HEK293 (cell line): ENCODE measurements around the gene PPP3R2.

Experiments used
- CTCF ChIP-seq: fragments of 450-650 bp; formaldehyde crosslinking; IDR thresholded peaks from 2 replicates; pipeline ENCODE4 v1.5.1; 2016; ENCODE audit warnings: missing biosample characterization, missing genetic modification characterization
- HOXD13 ChIP-seq: sonication (generic); formaldehyde crosslinking; IDR thresholded peaks from 2 replicates; pipeline ENCODE4 v1.8.0; 2022; ENCODE audit warnings: missing genetic modification reagents, borderline replicate concordance
- KLF1 ChIP-seq: fragments of 450-650 bp; formaldehyde crosslinking; IDR thresholded peaks from 2 replicates; pipeline ENCODE4 v1.5.1; 2016; ENCODE audit warnings: missing biosample characterization, missing genetic modification characterization
- TCF7L2 ChIP-seq: IDR thresholded peaks from 2 replicates; pipeline ENCODE4 v1.6.1; 2011; ENCODE audit warnings: low read depth, mild to moderate bottlenecking, inconsistent platforms, low read length, moderate library complexity, borderline replicate concordance
- YY1 ChIP-seq: fragments of 450-650 bp; formaldehyde crosslinking; IDR thresholded peaks from 2 replicates; pipeline ENCODE4 v1.5.1; 2018; ENCODE audit warnings: missing biosample characterization, missing genetic modification characterization
- ZBTB21 ChIP-seq: fragments of 450-650 bp; formaldehyde crosslinking; IDR thresholded peaks from 2 replicates; pipeline ENCODE4 v1.5.1; 2017; ENCODE audit warnings: missing biosample characterization, missing genetic modification characterization
- ZBTB44 ChIP-seq: fragments of 450-650 bp; IDR thresholded peaks from 2 replicates; pipeline ENCODE4 v1.5.1; 2018; ENCODE audit warnings: missing biosample characterization, mild to moderate bottlenecking, missing genetic modification characterization
- ZNF18 ChIP-seq: fragments of 450-650 bp; formaldehyde crosslinking; IDR thresholded peaks from 2 replicates; pipeline ENCODE4 v1.5.1; 2016; ENCODE audit warnings: missing biosample characterization, missing genetic modification characterization
- ZNF280D ChIP-seq: fragments of 450-650 bp; formaldehyde crosslinking; IDR thresholded peaks from 2 replicates; pipeline ENCODE4 v1.5.1; 2016; ENCODE audit warnings: missing biosample characterization, missing genetic modification characterization
- ZNF302 ChIP-seq: fragments of 450-650 bp; formaldehyde crosslinking; IDR thresholded peaks from 2 replicates; pipeline ENCODE4 v1.5.1; 2016; ENCODE audit warnings: missing biosample characterization, missing genetic modification characterization, low read depth
- ZNF596 ChIP-seq: fragments of 450-650 bp; IDR thresholded peaks from 2 replicates; pipeline ENCODE4 v1.5.0; 2018; ENCODE audit warnings: missing biosample characterization, mild to moderate bottlenecking, missing genetic modification characterization, moderate library complexity

- TF ChIP-seq TCF7L2 (no peak), ZBTB44 (tag by site-specific recombination) (no peak), CTCF (tag by site-specific recombination) (no peak), ZNF18 (tag by site-specific recombination) (no peak), YY1 (tag by site-specific recombination) (no peak), ZBTB21 (tag by site-specific recombination) (no peak), ZNF302 (tag by site-specific recombination) (no peak), HOXD13 (no peak), ZNF280D (tag by site-specific recombination) (no peak), ZNF596 (tag by site-specific recombination) (no peak), KLF1 (tag by site-specific recombination) (no peak)
Measured at GRCh38 chr9:101562966-101563365, 31.8 kb downstream of the PPP3R2 start.
